GM13976 (cell line): ENCODE measurements around the gene GTF3C4.

Experiments
- DNase-seq: peaks from one replicate; pipeline ENCODE4 v3.0.0; 2012; ENCODE audit warnings: low spot score
- in situ Hi-C: fragments of 300-500 bp; cut with MboI; formaldehyde crosslinking; loops from one replicate; pipeline ENCODE4 v1.12.0; 2022; ENCODE audit warnings: low sequenced_read_pairs, mixed read lengths, inconsistent platforms; ENCODE audit not compliant: unreplicated experiment
- TF ChIP-seq, protein P1 (sequence below): IDR thresholded peaks from 2 replicates; pipeline ENCODE4 v1.5.1; 2012; ENCODE audit warnings: borderline replicate concordance, mild to moderate bottlenecking; ENCODE audit not compliant: insufficient read depth; ENCODE audit errors: extremely low read depth, missing control alignments, control extremely low read depth

Gene GTF3C4, protein sequence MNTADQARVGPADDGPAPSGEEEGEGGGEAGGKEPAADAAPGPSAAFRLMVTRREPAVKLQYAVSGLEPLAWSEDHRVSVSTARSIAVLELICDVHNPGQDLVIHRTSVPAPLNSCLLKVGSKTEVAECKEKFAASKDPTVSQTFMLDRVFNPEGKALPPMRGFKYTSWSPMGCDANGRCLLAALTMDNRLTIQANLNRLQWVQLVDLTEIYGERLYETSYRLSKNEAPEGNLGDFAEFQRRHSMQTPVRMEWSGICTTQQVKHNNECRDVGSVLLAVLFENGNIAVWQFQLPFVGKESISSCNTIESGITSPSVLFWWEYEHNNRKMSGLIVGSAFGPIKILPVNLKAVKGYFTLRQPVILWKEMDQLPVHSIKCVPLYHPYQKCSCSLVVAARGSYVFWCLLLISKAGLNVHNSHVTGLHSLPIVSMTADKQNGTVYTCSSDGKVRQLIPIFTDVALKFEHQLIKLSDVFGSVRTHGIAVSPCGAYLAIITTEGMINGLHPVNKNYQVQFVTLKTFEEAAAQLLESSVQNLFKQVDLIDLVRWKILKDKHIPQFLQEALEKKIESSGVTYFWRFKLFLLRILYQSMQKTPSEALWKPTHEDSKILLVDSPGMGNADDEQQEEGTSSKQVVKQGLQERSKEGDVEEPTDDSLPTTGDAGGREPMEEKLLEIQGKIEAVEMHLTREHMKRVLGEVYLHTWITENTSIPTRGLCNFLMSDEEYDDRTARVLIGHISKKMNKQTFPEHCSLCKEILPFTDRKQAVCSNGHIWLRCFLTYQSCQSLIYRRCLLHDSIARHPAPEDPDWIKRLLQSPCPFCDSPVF

DNA sequence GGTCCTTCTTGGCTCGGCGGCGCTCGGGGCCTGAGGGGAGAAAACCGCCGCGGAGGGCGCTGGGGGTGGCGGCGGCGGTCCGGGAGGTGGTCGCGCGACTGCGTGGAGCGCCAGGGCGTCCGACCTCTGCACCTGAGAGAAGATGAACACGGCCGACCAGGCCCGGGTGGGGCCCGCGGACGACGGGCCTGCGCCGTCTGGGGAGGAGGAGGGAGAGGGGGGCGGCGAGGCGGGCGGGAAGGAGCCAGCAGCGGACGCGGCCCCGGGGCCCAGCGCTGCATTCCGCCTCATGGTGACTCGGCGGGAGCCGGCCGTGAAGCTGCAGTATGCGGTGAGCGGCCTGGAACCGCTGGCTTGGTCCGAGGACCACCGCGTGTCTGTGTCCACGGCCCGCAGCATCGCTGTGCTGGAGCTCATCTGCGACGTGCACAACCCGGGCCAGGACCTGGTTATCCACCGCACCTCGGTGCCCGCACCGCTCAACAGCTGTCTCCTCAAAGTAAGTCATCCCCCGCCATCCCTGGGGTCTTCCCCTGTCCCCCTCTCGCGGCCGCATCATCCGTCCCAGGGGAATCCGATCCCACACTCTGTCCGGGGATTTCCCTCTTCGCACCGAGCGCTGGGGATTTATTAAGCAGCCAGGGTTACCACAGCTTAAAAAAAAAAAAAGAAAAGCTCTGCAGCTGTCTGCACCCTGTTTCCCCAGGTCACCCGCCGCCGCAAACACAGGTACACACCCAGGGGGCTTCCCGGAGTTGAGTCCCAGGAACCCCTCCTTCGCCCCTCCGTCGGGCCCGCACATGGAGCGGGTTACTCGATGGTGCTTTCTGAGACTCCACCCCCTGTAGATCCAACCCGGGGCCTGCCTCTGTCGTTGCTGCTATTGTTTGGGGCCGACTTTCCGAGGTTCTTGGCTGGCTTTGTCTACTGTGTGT is at the start of gene GTF3C4:
GTF3C4 (plus strand) TSS at position 8 of the 935 bp plus-strand sequence; CDS start at position 143, 135 bp downstream.
- TF ChIP-seq, protein P1, sequence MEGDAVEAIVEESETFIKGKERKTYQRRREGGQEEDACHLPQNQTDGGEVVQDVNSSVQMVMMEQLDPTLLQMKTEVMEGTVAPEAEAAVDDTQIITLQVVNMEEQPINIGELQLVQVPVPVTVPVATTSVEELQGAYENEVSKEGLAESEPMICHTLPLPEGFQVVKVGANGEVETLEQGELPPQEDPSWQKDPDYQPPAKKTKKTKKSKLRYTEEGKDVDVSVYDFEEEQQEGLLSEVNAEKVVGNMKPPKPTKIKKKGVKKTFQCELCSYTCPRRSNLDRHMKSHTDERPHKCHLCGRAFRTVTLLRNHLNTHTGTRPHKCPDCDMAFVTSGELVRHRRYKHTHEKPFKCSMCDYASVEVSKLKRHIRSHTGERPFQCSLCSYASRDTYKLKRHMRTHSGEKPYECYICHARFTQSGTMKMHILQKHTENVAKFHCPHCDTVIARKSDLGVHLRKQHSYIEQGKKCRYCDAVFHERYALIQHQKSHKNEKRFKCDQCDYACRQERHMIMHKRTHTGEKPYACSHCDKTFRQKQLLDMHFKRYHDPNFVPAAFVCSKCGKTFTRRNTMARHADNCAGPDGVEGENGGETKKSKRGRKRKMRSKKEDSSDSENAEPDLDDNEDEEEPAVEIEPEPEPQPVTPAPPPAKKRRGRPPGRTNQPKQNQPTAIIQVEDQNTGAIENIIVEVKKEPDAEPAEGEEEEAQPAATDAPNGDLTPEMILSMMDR = no peak
- in situ Hi-C loops = no loop called here
- peak; percentile 95 for DNase-seq

DNA sequence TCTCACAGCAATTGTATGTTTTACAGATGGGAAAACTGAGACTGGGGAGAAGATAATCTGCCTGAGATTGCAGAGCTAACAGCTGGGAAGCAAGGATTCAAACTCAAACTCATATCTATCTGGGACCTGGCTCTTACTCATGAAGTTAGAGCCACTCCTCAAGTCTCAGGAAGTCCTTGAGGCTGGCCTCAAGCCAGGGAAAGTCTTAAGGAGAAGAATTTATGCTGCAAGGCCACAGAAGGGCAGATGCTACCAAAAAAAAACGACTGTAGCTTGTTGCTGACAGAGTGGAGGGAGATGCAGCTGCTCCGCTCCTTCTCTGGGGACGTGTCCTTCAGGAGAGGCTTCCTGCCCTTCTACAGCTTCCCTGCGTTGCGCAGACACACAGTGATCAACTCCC is 48.1 kb upstream of the GTF3C4 start:
- TF ChIP-seq, protein P1 = no peak
- DNase-seq = no peak
- in situ Hi-C loops = no loop called here

DNA sequence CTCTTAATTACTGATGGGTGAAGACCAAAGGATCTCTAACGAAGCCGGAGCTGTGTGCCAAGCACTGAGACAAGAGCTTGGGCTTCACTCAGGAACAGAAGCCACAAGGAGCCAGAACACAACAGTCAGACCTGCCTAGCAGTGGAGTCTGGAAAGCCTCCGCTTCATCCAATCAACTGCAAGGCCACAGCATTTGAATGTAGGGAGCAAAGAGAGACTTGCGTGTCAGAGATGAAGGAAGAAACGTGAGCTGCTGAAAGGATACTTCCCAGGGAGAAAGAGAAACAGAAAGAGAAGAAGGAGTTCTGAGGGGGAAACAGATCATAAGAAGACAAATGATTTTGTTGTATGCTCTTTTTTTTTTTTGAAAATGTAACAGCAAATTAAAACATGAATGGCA is 44.0 kb upstream of the GTF3C4 start:
- in situ Hi-C loops = no loop called here
- DNase-seq = no peak
- TF ChIP-seq, protein P1 = no peak

DNA sequence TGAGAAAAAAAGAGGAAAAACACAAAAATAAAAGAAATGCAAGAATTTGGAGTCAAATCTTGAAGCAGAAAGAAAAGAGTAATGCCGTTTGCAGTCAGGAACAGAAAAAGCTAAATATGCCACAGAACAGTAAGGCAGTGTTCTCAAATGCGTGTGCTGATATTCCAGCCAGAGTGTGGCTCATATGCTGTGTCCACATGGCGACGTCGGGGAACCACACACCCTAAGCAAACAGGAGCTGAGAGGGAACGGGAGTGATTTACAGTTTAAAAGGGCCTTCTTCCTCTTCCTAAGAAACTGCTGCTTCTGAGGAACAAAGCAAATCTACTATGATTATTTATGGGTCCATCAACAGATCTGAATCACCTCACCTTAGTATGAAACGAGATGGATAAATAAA is 43.2 kb upstream of the GTF3C4 start:
- TF ChIP-seq, protein P1 = no peak
- DNase-seq = no peak
- in situ Hi-C loops = no loop called here

DNA sequence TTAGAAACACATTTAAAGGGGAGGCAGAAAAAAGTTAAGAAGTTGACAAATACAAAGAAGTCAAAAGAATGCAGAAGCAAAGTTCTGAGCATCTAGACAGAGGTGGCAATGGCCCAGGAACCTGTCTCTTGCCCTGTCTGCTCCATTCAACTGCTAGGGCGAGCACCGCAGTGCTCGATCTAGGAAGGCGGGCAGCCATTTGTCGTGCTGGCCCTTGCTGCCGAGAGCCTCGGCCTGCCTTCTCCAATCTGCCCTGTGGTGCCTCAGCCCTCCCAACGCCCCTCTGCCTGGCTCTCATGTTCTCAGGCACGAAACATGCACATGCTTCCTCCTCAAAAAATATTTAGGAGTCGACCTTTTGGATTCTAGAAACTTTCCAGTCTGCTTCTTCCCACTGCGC is 42.7 kb upstream of the GTF3C4 start:
- in situ Hi-C loops = no loop called here
- DNase-seq = no peak
- TF ChIP-seq, protein P1 = no peak

DNA sequence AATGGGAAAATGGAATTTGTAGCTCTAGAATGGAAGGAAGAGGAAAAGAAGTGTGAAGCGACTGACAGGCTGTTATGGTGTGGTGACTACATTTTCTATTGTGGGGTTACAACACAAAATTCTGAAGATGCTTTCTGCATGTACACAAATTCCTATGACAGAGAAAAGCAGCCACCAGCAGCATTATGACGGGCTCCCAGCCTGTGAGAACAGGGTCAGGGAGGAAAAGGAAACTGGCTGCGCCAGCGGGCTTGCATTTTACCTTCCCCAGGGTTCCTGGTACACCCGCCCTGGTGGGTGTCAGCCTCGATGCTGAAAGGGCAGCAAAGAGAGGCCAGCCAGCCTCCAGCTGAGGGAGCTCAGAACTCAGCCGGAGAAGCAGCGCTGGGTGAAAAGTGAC is 41.5 kb upstream of the GTF3C4 start:
- TF ChIP-seq, protein P1 = no peak
- in situ Hi-C loops = no loop called here
- DNase-seq = no peak
